ENCODE measurements around the gene PDLIM5. TPM values are rescaled to one million over a fixed set of nuclear protein-coding genes. Genes with fewer than 3 reads are reported as not detected.

Gene PDLIM5
- total RNA-seq, 3 donors from 2014 or later (not counting 1 experiment from before 2014, with no cell fraction given): 41.8 to 94.8 (median 50.5) TPM

GRCh38 chr4:94564252-94564651 is 112.5 kb downstream of the PDLIM5 start:
- H3K9me3 Mint-ChIP-seq: no peaks in the 10 kb centered on the region
- no peak for DNase-seq

GRCh38 chr4:94566420-94566819 is 114.7 kb downstream of the PDLIM5 start:
- intact Hi-C loops (cut with micrococcal nuclease): no loop called here

More at GRCh38 chr4:94564252-94564651, 112.5 kb downstream of the PDLIM5 start:
- 96% methylated on average over 2 of the region's 2 CpGs for WGBS (ENCODE audit: insufficient coverage)
- Histone ChIP-seq H3K36me3 (ENCODE audit: control insufficient read depth, insufficient read depth, low read length) (no peaks in the 10 kb centered on the region), H3K4me1 (ENCODE audit: control insufficient read depth, insufficient read depth, low read length) (peaks cover 2% of the 10 kb centered on the region), H3K9me3 (ENCODE audit: control insufficient read depth, insufficient read depth, low read length) (no peaks in the 10 kb centered on the region), H3K27ac (ENCODE audit: low read length) (no peak overlapping the region), H3K4me3 (ENCODE audit: low read length) (no peak overlapping the region), H3K27me3 (ENCODE audit: control insufficient read depth, insufficient read depth, low read length) (no peaks in the 10 kb centered on the region)
- no peak for ATAC-seq
- H3K36me3 Mint-ChIP-seq: no peaks in the 10 kb centered on the region
- no peak for TF ChIP-seq CTCF (IDR thresholded peaks at IDR 0.05)
- H3K27me3 Mint-ChIP-seq (ENCODE audit: low read depth in 2 of 2): no peaks in the 10 kb centered on the region
- intact Hi-C loops (cut with micrococcal nuclease): no loop called here
- H3K4me1 Mint-ChIP-seq: peaks cover 17 to 18% of the 10 kb centered on the region in 2 donors
- H3K4me3 Mint-ChIP-seq: no peak overlapping the region
- no peak overlapping the region for H3K27ac Mint-ChIP-seq

GRCh38 chr4:94567811-94568210 is 116.1 kb downstream of the PDLIM5 start:
- Histone ChIP-seq H3K9me3 (ENCODE audit: control insufficient read depth, insufficient read depth, low read length) (no peaks in the 10 kb centered on the region), H3K4me3 (ENCODE audit: low read length) (no peak overlapping the region), H3K27ac (ENCODE audit: low read length) (no peak overlapping the region), H3K36me3 (ENCODE audit: control insufficient read depth, insufficient read depth, low read length) (no peaks in the 10 kb centered on the region), H3K4me1 (ENCODE audit: control insufficient read depth, insufficient read depth, low read length) (peaks cover 2% of the 10 kb centered on the region), H3K27me3 (ENCODE audit: control insufficient read depth, insufficient read depth, low read length) (no peaks in the 10 kb centered on the region)
- Mint-ChIP-seq H3K36me3 (no peaks in the 10 kb centered on the region), H3K27ac (peak overlapping the region in 1 of 2 donors; percentile 72), H3K4me3 (peak overlapping the region; percentile 70), H3K9me3 (no peaks in the 10 kb centered on the region), H3K4me1 (peaks cover 7 to 8% of the 10 kb centered on the region in 2 donors), H3K27me3 (ENCODE audit: low read depth in 2 of 2) (no peaks in the 10 kb centered on the region)
- ATAC-seq (peak; percentile 38 to 57 (median 43)), DNase-seq (no peak)
- 89% methylated on average over 1 of the region's 5 CpGs for WGBS (ENCODE audit: insufficient coverage)
- TF ChIP-seq CTCF (IDR thresholded peaks at IDR 0.05): no peak
- intact Hi-C loops (cut with micrococcal nuclease): no loop called here

More at GRCh38 chr4:94566420-94566819, 114.7 kb downstream of the PDLIM5 start:
- no peak overlapping the region for H3K4me3 ChIP-seq (ENCODE audit: low read length)
- no peak for ATAC-seq
- H3K9me3 ChIP-seq (ENCODE audit: control insufficient read depth, insufficient read depth, low read length): no peaks in the 10 kb centered on the region
- no peak overlapping the region for H3K27ac ChIP-seq (ENCODE audit: low read length)
- H3K27me3 Mint-ChIP-seq (ENCODE audit: low read depth in 2 of 2): no peaks in the 10 kb centered on the region
- H3K27me3 ChIP-seq (ENCODE audit: control insufficient read depth, insufficient read depth, low read length): no peaks in the 10 kb centered on the region
- H3K4me1 Mint-ChIP-seq: peaks cover 11 to 12% of the 10 kb centered on the region in 2 donors
- no peak overlapping the region for H3K27ac Mint-ChIP-seq
- H3K36me3 Mint-ChIP-seq: no peaks in the 10 kb centered on the region
- H3K36me3 ChIP-seq (ENCODE audit: control insufficient read depth, insufficient read depth, low read length): no peaks in the 10 kb centered on the region
- no peaks in the 10 kb centered on the region for H3K9me3 Mint-ChIP-seq
- H3K4me3 Mint-ChIP-seq: no peak overlapping the region
- TF ChIP-seq CTCF (IDR thresholded peaks at IDR 0.05): no peak
- peaks cover 2% of the 10 kb centered on the region for H3K4me1 ChIP-seq (ENCODE audit: control insufficient read depth, insufficient read depth, low read length)
- 74% methylated on average over 4 of the region's 4 CpGs for WGBS (ENCODE audit: insufficient coverage)
- no peak for DNase-seq

- H3K36me3 ChIP-seq (ENCODE audit: control insufficient read depth, insufficient read depth, low read length): no peaks in the 10 kb centered on the region
- Mint-ChIP-seq H3K9me3 (no peaks in the 10 kb centered on the region), H3K4me1 (peaks cover 7 to 8% of the 10 kb centered on the region in 2 donors), H3K4me3 (no peak overlapping the region), H3K27me3 (ENCODE audit: low read depth in 2 of 2) (no peaks in the 10 kb centered on the region), H3K36me3 (no peaks in the 10 kb centered on the region), H3K27ac (no peak overlapping the region)
- no peaks in the 10 kb centered on the region for H3K27me3 ChIP-seq (ENCODE audit: control insufficient read depth, insufficient read depth, low read length)
- intact Hi-C loops (cut with micrococcal nuclease): no loop called here
- no peak for DNase-seq
- no peak overlapping the region for H3K27ac ChIP-seq (ENCODE audit: low read length)
- ATAC-seq: no peak
- WGBS (ENCODE audit: insufficient coverage): no CpG with 5 or more reads among the region's 1 CpG
- H3K4me1 ChIP-seq (ENCODE audit: control insufficient read depth, insufficient read depth, low read length): peaks cover 2% of the 10 kb centered on the region
- H3K4me3 ChIP-seq (ENCODE audit: low read length): no peak overlapping the region
- H3K9me3 ChIP-seq (ENCODE audit: control insufficient read depth, insufficient read depth, low read length): no peaks in the 10 kb centered on the region
- TF ChIP-seq CTCF (IDR thresholded peaks at IDR 0.05): no peak
These were observed 118.8 kb downstream of the PDLIM5 start for GRCh38 chr4:94570558-94570957.

All from natural killer cell (primary cell).